ENCODE data around the gene PTPRH. TPM values are rescaled to one million over a fixed set of nuclear protein-coding genes. Genes with fewer than 3 reads are reported as not detected.

Gene PTPRH
- total and polyA plus RNA-seq, 9 of the 15 experiments (the other 6 are each of a cell fraction or from before 2014, with no cell fraction given) = 0.87 to 34.3 (median 22.7) TPM

DNA sequence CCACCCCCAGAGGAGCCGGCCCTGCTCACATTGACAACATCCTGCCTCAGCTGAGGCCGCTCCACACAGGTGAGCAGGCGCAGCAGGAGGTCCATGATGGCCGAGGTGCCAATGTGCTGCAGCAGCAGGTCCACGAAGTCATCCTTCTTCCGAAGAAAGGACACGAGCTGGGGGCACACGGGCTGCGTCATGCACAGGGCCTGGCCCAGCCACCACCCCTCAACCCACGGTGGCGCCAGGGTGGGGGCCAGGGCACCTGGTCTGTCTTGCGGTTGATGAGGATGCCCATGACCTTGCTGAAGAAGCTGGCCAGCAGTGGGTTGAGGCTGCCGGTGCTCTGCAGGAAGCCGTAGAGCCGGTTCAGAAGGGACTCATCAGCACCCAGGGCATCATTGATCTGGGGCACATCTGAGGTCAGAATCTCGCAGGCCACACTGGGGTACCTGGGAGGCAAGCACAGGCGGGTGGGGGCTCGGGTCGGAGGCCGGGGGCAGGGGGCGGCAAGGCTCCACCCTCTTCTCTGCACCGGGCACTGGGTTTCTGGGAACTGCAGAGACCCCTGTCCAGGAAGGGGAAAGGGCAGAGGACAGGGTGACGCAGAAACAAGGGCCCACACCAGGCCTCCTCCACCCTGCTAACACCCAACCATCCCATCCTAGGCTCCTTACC, 36.1 kb upstream of the PTPRH start:
- H3K9ac ChIP-seq (ENCODE audit: insufficient read depth in 1 of 2, low read depth in 2 of 2, low read length in 2 of 2) = peak overlapping the region in 1 of 2 experiments; percentile 20; a peak in 1 of 4 replicates
- ChIA-PET POLR2A (interaction anchor here (0.6 to 2.2 kb wide), 7 partner anchors 10 to 29 kb away, joined by 3 to 12 read pairs (median 3); partner anchors contain the start of gene PPP6R1), CTCF (ENCODE audit: low intra/inter-chr PET ratio) (no interaction called here)
- TF ChIP-seq ASH1L (IDR thresholded peaks at IDR 0.05; ENCODE audit: borderline replicate concordance, low read depth, partially characterized antibody) = no peak
- TF ChIP-seq, protein P1, sequence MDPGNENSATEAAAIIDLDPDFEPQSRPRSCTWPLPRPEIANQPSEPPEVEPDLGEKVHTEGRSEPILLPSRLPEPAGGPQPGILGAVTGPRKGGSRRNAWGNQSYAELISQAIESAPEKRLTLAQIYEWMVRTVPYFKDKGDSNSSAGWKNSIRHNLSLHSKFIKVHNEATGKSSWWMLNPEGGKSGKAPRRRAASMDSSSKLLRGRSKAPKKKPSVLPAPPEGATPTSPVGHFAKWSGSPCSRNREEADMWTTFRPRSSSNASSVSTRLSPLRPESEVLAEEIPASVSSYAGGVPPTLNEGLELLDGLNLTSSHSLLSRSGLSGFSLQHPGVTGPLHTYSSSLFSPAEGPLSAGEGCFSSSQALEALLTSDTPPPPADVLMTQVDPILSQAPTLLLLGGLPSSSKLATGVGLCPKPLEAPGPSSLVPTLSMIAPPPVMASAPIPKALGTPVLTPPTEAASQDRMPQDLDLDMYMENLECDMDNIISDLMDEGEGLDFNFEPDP (CRISPR knock-in tag; IDR thresholded peaks at IDR 0.05) = no peak
- TF ChIP-seq, protein P2, sequence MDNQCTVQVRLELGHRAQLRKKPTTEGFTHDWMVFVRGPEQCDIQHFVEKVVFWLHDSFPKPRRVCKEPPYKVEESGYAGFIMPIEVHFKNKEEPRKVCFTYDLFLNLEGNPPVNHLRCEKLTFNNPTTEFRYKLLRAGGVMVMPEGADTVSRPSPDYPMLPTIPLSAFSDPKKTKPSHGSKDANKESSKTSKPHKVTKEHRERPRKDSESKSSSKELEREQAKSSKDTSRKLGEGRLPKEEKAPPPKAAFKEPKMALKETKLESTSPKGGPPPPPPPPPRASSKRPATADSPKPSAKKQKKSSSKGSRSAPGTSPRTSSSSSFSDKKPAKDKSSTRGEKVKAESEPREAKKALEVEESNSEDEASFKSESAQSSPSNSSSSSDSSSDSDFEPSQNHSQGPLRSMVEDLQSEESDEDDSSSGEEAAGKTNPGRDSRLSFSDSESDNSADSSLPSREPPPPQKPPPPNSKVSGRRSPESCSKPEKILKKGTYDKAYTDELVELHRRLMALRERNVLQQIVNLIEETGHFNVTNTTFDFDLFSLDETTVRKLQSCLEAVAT (IDR thresholded peaks at IDR 0.05) = no peak
- TF ChIP-seq KLF1 (tag; IDR thresholded peaks at IDR 0.05) = no peak
- TF ChIP-seq ZNF311 (CRISPR knock-in tag; IDR thresholded peaks at IDR 0.05) = no peak
- TF ChIP-seq NFRKB (IDR thresholded peaks at IDR 0.05; ENCODE audit: low read depth) = no peak
- no peak for TF ChIP-seq PCBP1 (IDR thresholded peaks at IDR 0.05; ENCODE audit: low read depth, low read length, poor library complexity, severe bottlenecking)
- H3K9me3 ChIP-seq (replicated peaks; ENCODE audit: control insufficient read depth, insufficient read depth, low read depth, low read length) = no peaks in the 10 kb centered on the region
- BruUV-seq (replicated peaks) = no TSS peak
- H3K27ac ChIP-seq (ENCODE audit: extremely low read depth, low read depth, low read length) = no peak overlapping the region
- 94% methylated on average over 17 of the region's 23 CpGs for WGBS (ENCODE audit: insufficient coverage, low coverage, missing lambda C conversion rate)
- peaks cover 4 to 34% of the 10 kb centered on the region in 2 experiments; a peak in 4 of 5 replicates for H3K4me1 ChIP-seq (replicated peaks in 1 of 2; ENCODE audit: control insufficient read depth in 2 of 2, insufficient read depth in 2 of 2, low read length in 2 of 2)
- ATAC-seq = no peak
- FAIRE-seq = no peak
- intact Hi-C loops (cut with micrococcal nuclease) = no loop called here
- no peak overlapping the region for H2AFZ ChIP-seq (ENCODE audit: low read depth, low read length)
- H4K20me1 ChIP-seq (replicated peaks; ENCODE audit: control insufficient read depth, insufficient read depth, low read length) = peaks cover 33% of the 10 kb centered on the region
- no peak overlapping the region for H3K4me2 ChIP-seq (ENCODE audit: insufficient read depth, low read length)
- H3K36me3 ChIP-seq (ENCODE audit: control insufficient read depth, insufficient read depth, low read length) = peaks cover 92% of the 10 kb centered on the region
- H3K79me2 ChIP-seq (ENCODE audit: control insufficient read depth, insufficient read depth, low read length) = peaks cover 33% of the 10 kb centered on the region
- no peaks in the 10 kb centered on the region; a peak in 1 of 5 replicates for H3K27me3 ChIP-seq (ENCODE audit: control insufficient read depth in 2 of 2, insufficient read depth in 2 of 2, low read length in 2 of 2)
- DNase-seq (ENCODE audit: extremely low read depth in 1 of 4, low spot score in 3 of 4) = no peak
- in situ Hi-C loops (cut with MboI) = no loop called here
- no peak overlapping the region for H3K4me3 ChIP-seq
- H3K9me1 ChIP-seq (ENCODE audit: control insufficient read depth, insufficient read depth, low read length) = peaks cover 3% of the 10 kb centered on the region

Data from K562 (cell line).